HG03103 (cell line): ENCODE results near the gene GGPS1.
A peak's percentile ranks its signal among the peaks of the same experiment; 100 is the strongest.
"Not testable (repeated sequence)": the region's sequence is repeated elsewhere in the genome, so short reads cannot be mapped to it uniquely, and the experiment has no call there.

Experiments used
- ATAC-seq: cut with Tn5 transposase; IDR thresholded peaks from one replicate; pipeline ENCODE4 v1.9.1; 2021; ENCODE audit warnings: low read depth; ENCODE audit not compliant: unreplicated experiment

Gene GGPS1

GRCh38 chr1:235328271-235329138 lies at the start of gene GGPS1:
Gene GGPS1 (plus strand): TSS chr1:235328570. CDS start chr1:235335265, 6,695 bp downstream.
- ATAC-seq = peak; percentile 57

- ATAC-seq = no peak
These were observed 49.5 kb upstream of the GGPS1 start for GRCh38 chr1:235278915-235279292.

GRCh38 chr1:235279694-235280093 lies 48.7 kb upstream of the GGPS1 start:
- no peak for ATAC-seq

GRCh38 chr1:235280467-235280866 lies 47.9 kb upstream of the GGPS1 start:
- no peak for ATAC-seq

- ATAC-seq = not testable (repeated sequence)
These were observed 44.7 kb upstream of the GGPS1 start for GRCh38 chr1:235283636-235284035.

GRCh38 chr1:235284231-235284769 lies 44.1 kb upstream of the GGPS1 start:
- no peak for ATAC-seq

GRCh38 chr1:235286667-235287066 lies 41.7 kb upstream of the GGPS1 start:
- ATAC-seq = no peak

GRCh38 chr1:235287208-235287882 lies 41.0 kb upstream of the GGPS1 start:
- no peak for ATAC-seq

- no peak for ATAC-seq
These were observed 38.3 kb upstream of the GGPS1 start for GRCh38 chr1:235289859-235290739.

- ATAC-seq = no peak
These were observed 37.4 kb upstream of the GGPS1 start for GRCh38 chr1:235290740-235291502.

GRCh38 chr1:235291599-235292091 lies 36.7 kb upstream of the GGPS1 start:
- ATAC-seq = no peak

GRCh38 chr1:235292790-235293189 lies 35.6 kb upstream of the GGPS1 start:
- ATAC-seq = no peak

GRCh38 chr1:235293322-235293942 lies 34.9 kb upstream of the GGPS1 start:
- no peak for ATAC-seq

- ATAC-seq = no peak
These were observed 32.4 kb upstream of the GGPS1 start for GRCh38 chr1:235295902-235296350.

GRCh38 chr1:235296729-235297128 lies 31.6 kb upstream of the GGPS1 start:
- no peak for ATAC-seq

GRCh38 chr1:235297579-235297978 lies 30.8 kb upstream of the GGPS1 start:
- ATAC-seq = no peak

GRCh38 chr1:235298758-235299157 lies 29.6 kb upstream of the GGPS1 start:
- ATAC-seq = no peak

GRCh38 chr1:235299169-235299858 lies 29.1 kb upstream of the GGPS1 start:
- ATAC-seq = no peak

- no peak for ATAC-seq
These were observed 26.2 kb upstream of the GGPS1 start for GRCh38 chr1:235302143-235302542.
